H9 (cell line): Measurements from ENCODE around the gene FAF1. TPM values are rescaled to one million over a fixed set of nuclear protein-coding genes. Genes with fewer than 3 reads are reported as not detected.
"Not testable (repeated sequence)": the region's sequence is repeated elsewhere in the genome, so short reads cannot be mapped to it uniquely, and the experiment has no call there.

Source experiments
- DNase-seq: peaks from one replicate; pipeline ENCODE4 v3.0.0-alpha.2; 2017
- H2AFZ ChIP-seq: one replicate; pipeline ENCODE4 v1.6.1; 2013; ENCODE audit warnings: mild to moderate bottlenecking, low read length, control low read depth, moderate library complexity
- H2AK5ac ChIP-seq: 2 replicates; pipeline ENCODE4 v1.6.1; 2013; ENCODE audit warnings: low read length, control low read depth, mixed read lengths; ENCODE audit not compliant: insufficient read length
- H2BK120ac ChIP-seq: one replicate; pipeline ENCODE4 v1.6.1; 2013; ENCODE audit warnings: low read depth, mild to moderate bottlenecking, low read length, control low read depth, inconsistent platforms; ENCODE audit not compliant: poor library complexity, severe bottlenecking
- H2BK12ac ChIP-seq: 2 replicates; pipeline ENCODE4 v1.6.1; 2013; ENCODE audit warnings: low read length, control low read depth, mixed read lengths, low read depth; ENCODE audit not compliant: insufficient read length
- H2BK15ac ChIP-seq: 2 replicates; pipeline ENCODE4 v1.6.1; 2013; ENCODE audit warnings: low read depth, low read length, control low read depth
- H2BK20ac ChIP-seq: one replicate; pipeline ENCODE4 v1.6.1; 2013; ENCODE audit warnings: low read depth, mild to moderate bottlenecking, low read length, control low read depth, inconsistent platforms; ENCODE audit not compliant: poor library complexity, severe bottlenecking
- H2BK5ac ChIP-seq: 2 replicates; pipeline ENCODE4 v1.6.1; 2013; ENCODE audit warnings: low read length, control low read depth, mixed read lengths; ENCODE audit not compliant: insufficient read length
- H3K14ac ChIP-seq: 2 replicates; pipeline ENCODE4 v1.6.1; 2013; ENCODE audit warnings: low read length, control low read depth; ENCODE audit not compliant: insufficient read depth
- H3K18ac ChIP-seq: 2 replicates; pipeline ENCODE4 v1.6.1; 2013; ENCODE audit warnings: low read depth, mild to moderate bottlenecking, mixed read lengths, low read length, control low read depth; ENCODE audit not compliant: insufficient read length
- H3K23ac ChIP-seq: 2 replicates; pipeline ENCODE4 v1.6.1; 2013; ENCODE audit warnings: low read length, control low read depth, mixed read lengths, low read depth; ENCODE audit not compliant: insufficient read length
- H3K23me2 ChIP-seq: 2 replicates; pipeline ENCODE4 v1.6.1; 2013; ENCODE audit warnings: low read depth, mild to moderate bottlenecking, mixed read lengths, low read length, control low read depth; ENCODE audit not compliant: insufficient read length, poor library complexity, severe bottlenecking
- H3K27ac ChIP-seq: 2 replicates; pipeline ENCODE4 v1.5.1; 2013; ENCODE audit warnings: low read length, control low read depth, mixed read lengths, low read depth; ENCODE audit not compliant: insufficient read length
- H3K27me3 ChIP-seq: 2 replicates; pipeline ENCODE4 v1.6.1; 2013; ENCODE audit warnings: low read length, control low read depth, inconsistent platforms; ENCODE audit not compliant: insufficient read depth
- H3K4ac ChIP-seq: 2 replicates; pipeline ENCODE4 v1.6.1; 2013; ENCODE audit warnings: low read depth, mild to moderate bottlenecking, control low read depth, inconsistent platforms, low read length, moderate library complexity
- H3K4me1 ChIP-seq: 2 replicates; pipeline ENCODE4 v1.6.1; 2013; ENCODE audit warnings: low read length, control low read depth, inconsistent platforms; ENCODE audit not compliant: insufficient read depth
- H3K4me2 ChIP-seq: 2 replicates; pipeline ENCODE4 v1.6.1; 2013; ENCODE audit warnings: low read length, control low read depth, mixed read lengths; ENCODE audit not compliant: insufficient read length, insufficient read depth
- H3K56ac ChIP-seq: 2 replicates; pipeline ENCODE4 v1.6.1; 2013; ENCODE audit warnings: low read depth, mild to moderate bottlenecking, mixed read lengths, low read length, control low read depth; ENCODE audit not compliant: insufficient read length
- H3K79me1 ChIP-seq: 2 replicates; pipeline ENCODE4 v1.6.1; 2013; ENCODE audit warnings: low read depth, mild to moderate bottlenecking, moderate library complexity, low read length, control low read depth, inconsistent platforms; ENCODE audit not compliant: insufficient read depth, poor library complexity, severe bottlenecking
- H3K79me2 ChIP-seq: 2 replicates; pipeline ENCODE4 v1.6.1; 2013; ENCODE audit warnings: low read length, control low read depth, inconsistent platforms; ENCODE audit not compliant: insufficient read depth
- H3K9ac ChIP-seq: 2 replicates; pipeline ENCODE4 v1.6.1; 2013; ENCODE audit warnings: low read length, control low read depth, mixed read lengths; ENCODE audit not compliant: insufficient read length; ENCODE audit errors: extremely low read depth
- H3K9me3 ChIP-seq: one replicate; pipeline ENCODE4 v1.6.1; 2013; ENCODE audit warnings: low read depth, low read length, inconsistent platforms; ENCODE audit not compliant: control insufficient read depth
- H3T11ph ChIP-seq: one replicate; pipeline ENCODE4 v1.6.1; 2013; ENCODE audit warnings: mild to moderate bottlenecking, low read length, control low read depth, inconsistent platforms
- H4K20me1 ChIP-seq: one replicate; pipeline ENCODE4 v1.6.1; 2013; ENCODE audit not compliant: control insufficient read depth, insufficient read length, insufficient read depth
- H4K5ac ChIP-seq: 2 replicates; pipeline ENCODE4 v1.6.1; 2013; ENCODE audit warnings: low read depth, mild to moderate bottlenecking, mixed read lengths, low read length, control low read depth; ENCODE audit not compliant: insufficient read length
- H4K8ac ChIP-seq: replicated peaks from 2 replicates; pipeline ENCODE4 v1.6.1; 2013; ENCODE audit warnings: low read length, control low read depth, mixed read lengths, low read depth; ENCODE audit not compliant: insufficient read length
- H4K91ac ChIP-seq: 2 replicates; pipeline ENCODE4 v1.6.1; 2013; ENCODE audit warnings: low read depth, mild to moderate bottlenecking, moderate library complexity, mixed read lengths, low read length, control low read depth; ENCODE audit not compliant: insufficient read length
- H3K27ac Mint-ChIP-seq, 3 experiments: 2 replicates in 2 of 3; 3 replicates in 1 of 3; pipeline ENCODE4 v1.8.0; 2020 to 2021; ENCODE audit warnings: mixed read lengths in 3 of 3, mild to moderate bottlenecking in 1 of 3, moderate library complexity in 1 of 3
- H3K27me3 Mint-ChIP-seq: 2 replicates; pipeline ENCODE4 v1.8.0; 2021; ENCODE audit warnings: low read depth, mild to moderate bottlenecking, moderate library complexity, mixed read lengths
- H3K36me3 Mint-ChIP-seq, 3 experiments: 2 replicates in 2 of 3; 3 replicates in 1 of 3; pipeline ENCODE4 v1.8.0; 2020 to 2021; ENCODE audit warnings: low read depth in 3 of 3, mixed read lengths in 3 of 3; ENCODE audit not compliant: insufficient read depth in 1 of 3
- H3K4me1 Mint-ChIP-seq, 2 experiments: 2 replicates each; pipeline ENCODE4 v1.8.0; 2020; ENCODE audit warnings: mixed read lengths in 2 of 2
- H3K4me3 Mint-ChIP-seq, 2 experiments: 2 replicates in 1 of 2; 3 replicates in 1 of 2; pipeline ENCODE4 v1.8.0; 2020 to 2021; ENCODE audit warnings: mild to moderate bottlenecking in 2 of 2, mixed read lengths in 2 of 2, moderate library complexity in 1 of 2
- H3K9me3 Mint-ChIP-seq, 2 experiments: 2 replicates in 1 of 2; 3 replicates in 1 of 2; pipeline ENCODE4 v1.8.0; 2020; ENCODE audit warnings: mild to moderate bottlenecking in 2 of 2, mixed read lengths in 2 of 2, moderate library complexity in 1 of 2
- CTCF ChIP-seq: fragments of 200-600 bp; sonication (generic); conservative IDR thresholded peaks from 3 replicates; pipeline ENCODE4 v1.8.0; 2021; ENCODE audit warnings: antibody characterized with exemption, mild to moderate bottlenecking
- whole genome bisulfite sequencing: extraction: QIAGEN DNeasy Blood & Tissue Kit; methylation state at CpG from one replicate; pipeline ENCODE4 v1.1.7; 2013; ENCODE audit warnings: missing lambda C conversion rate, low lambda C conversion rate, mixed read lengths; ENCODE audit not compliant: insufficient read length; ENCODE audit errors: extremely low coverage; 5-methylcytosine and 5-hydroxymethylcytosine counted together
- total RNA-seq: library from RNA; stranded (reverse); gene quantifications from 2 replicates; pipeline ENCODE4 v1.2.1, GENCODE V29; 2021

The FAF1 gene
- total RNA-seq, 1 experiment from 2014 or later: 60.8 TPM

- no peaks in the 10 kb centered on the region; the same call in 1 of the 2 replicates for H3K79me2 ChIP-seq
- H2BK120ac ChIP-seq: no peak overlapping the region
- no peaks in the 10 kb centered on the region for H4K20me1 ChIP-seq
- no peak overlapping the region for H3K9ac ChIP-seq
- peaks cover 7 to 19% of the 10 kb centered on the region in 2 experiments for H3K4me1 Mint-ChIP-seq
- H3K4me3 Mint-ChIP-seq: no peak overlapping the region
- no peak overlapping the region for H3T11ph ChIP-seq
- H3K23me2 ChIP-seq: no peaks in the 10 kb centered on the region
- H2BK5ac ChIP-seq: no peak overlapping the region
- H3K79me1 ChIP-seq: peaks cover 2% of the 10 kb centered on the region
- H3K27me3 ChIP-seq: no peaks in the 10 kb centered on the region
- H3K9me3 Mint-ChIP-seq: no peaks in the 10 kb centered on the region; a peak in 1 of 5 replicates
- no peak for TF ChIP-seq CTCF
- H2AK5ac ChIP-seq: no peak overlapping the region
- H2BK12ac ChIP-seq: no peak overlapping the region
- H3K27ac ChIP-seq: no peak overlapping the region
- no peak overlapping the region for H3K56ac ChIP-seq
- H3K4me2 ChIP-seq: no peak overlapping the region
- H3K18ac ChIP-seq: no peak overlapping the region
- H4K91ac ChIP-seq: no peak overlapping the region
- no peak overlapping the region for H3K23ac ChIP-seq
- no peak overlapping the region for H4K5ac ChIP-seq
- no peak overlapping the region for H2AFZ ChIP-seq
- no peak overlapping the region for H3K14ac ChIP-seq
- no peak overlapping the region for H3K4ac ChIP-seq
- no peak overlapping the region for H2BK20ac ChIP-seq
- no peak overlapping the region for H4K8ac ChIP-seq
- no peaks in the 10 kb centered on the region for H3K27me3 Mint-ChIP-seq
- no peak for DNase-seq
- no peak overlapping the region for H2BK15ac ChIP-seq
- H3K4me1 ChIP-seq: no peaks in the 10 kb centered on the region; the same call in 1 of the 2 replicates
- no peaks in the 10 kb centered on the region for H3K9me3 ChIP-seq
- H3K36me3 Mint-ChIP-seq: no peaks in the 10 kb centered on the region; a peak in 1 of 7 replicates
- no peak overlapping the region for H3K27ac Mint-ChIP-seq
Observed at GRCh38 chr1:50934838-50935237, 25.2 kb downstream of the FAF1 start.

GRCh38 chr1:50933770-50934169, 26.3 kb downstream of the FAF1 start:
- not testable (repeated sequence) for H3K27me3 ChIP-seq, H3K23me2 ChIP-seq, H3K14ac ChIP-seq, H2BK15ac ChIP-seq, H2BK120ac ChIP-seq, H3K9me3 Mint-ChIP-seq, H2BK12ac ChIP-seq, H3K27ac Mint-ChIP-seq, H3K79me1 ChIP-seq, H4K5ac ChIP-seq, H3K9me3 ChIP-seq, H2AFZ ChIP-seq, H3K9ac ChIP-seq, H3K4me3 Mint-ChIP-seq, H3K4ac ChIP-seq, H3K4me1 ChIP-seq, H4K20me1 ChIP-seq, H3K56ac ChIP-seq, H2BK5ac ChIP-seq, H3K23ac ChIP-seq, H3K27ac ChIP-seq, H3K36me3 Mint-ChIP-seq, H3K27me3 Mint-ChIP-seq, H4K91ac ChIP-seq, H2AK5ac ChIP-seq, H3K4me2 ChIP-seq, H3K18ac ChIP-seq, DNase-seq, H2BK20ac ChIP-seq, H3K79me2 ChIP-seq, H4K8ac ChIP-seq, H3T11ph ChIP-seq
- peaks cover 7 to 19% of the 10 kb centered on the region in 2 experiments for H3K4me1 Mint-ChIP-seq
- WGBS: no CpG with 5 or more reads among the region's 3 CpGs
